Choroid plexus epithelial cell (primary cell): ENCODE results near the gene PMFBP1.
"Not testable (repeated sequence)": the region's sequence is repeated elsewhere in the genome, so short reads cannot be mapped to it uniquely, and the experiment has no call there.

Experiments used
- DNase-seq: peaks from one replicate; pipeline ENCODE4 v3.0.0-alpha.2; 2010; ENCODE audit warnings: low read depth
- H3K4me3 ChIP-seq: 2 replicates; pipeline ENCODE4 v1.5.1; 2011; ENCODE audit warnings: low read depth, mild to moderate bottlenecking, control low read depth, low read length, moderate library complexity
- TF ChIP-seq, protein P1 (sequence below): conservative IDR thresholded peaks from 2 replicates; pipeline ENCODE4 v1.5.1; 2011; ENCODE audit warnings: low read depth, mild to moderate bottlenecking, control low read depth, inconsistent platforms, low read length, moderate library complexity

PMFBP1 gene

DNA sequence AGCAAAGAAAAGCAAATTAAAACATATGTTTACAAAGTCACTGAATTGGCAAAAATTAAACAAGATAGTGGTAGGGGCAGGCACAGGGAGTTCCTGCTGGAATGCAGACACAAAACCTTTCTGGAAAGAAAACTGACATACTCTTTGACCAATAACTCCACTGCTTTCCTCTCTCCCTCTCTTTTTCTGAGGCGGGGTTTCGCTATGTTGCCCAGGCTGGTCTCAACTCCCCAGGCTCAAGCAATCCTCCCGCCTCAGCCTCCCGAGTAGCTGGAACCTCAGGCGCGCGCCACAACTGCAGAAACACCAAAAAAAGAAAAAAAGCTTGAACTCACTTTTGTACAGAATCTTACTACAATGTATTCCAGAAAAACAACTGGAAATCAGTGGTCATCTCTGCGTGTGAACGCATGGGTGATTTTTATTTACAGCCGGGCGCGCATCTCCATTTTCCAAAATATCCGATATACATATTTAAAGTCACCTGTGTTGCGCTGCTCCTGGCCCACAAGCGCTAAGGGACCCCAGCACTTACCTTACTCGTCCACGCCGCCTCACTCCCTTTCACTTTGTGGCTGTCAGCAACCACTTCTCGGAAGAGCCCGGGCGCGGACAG lies 79.0 kb downstream of the PMFBP1 start:
- peak; percentile 84 for DNase-seq
- TF ChIP-seq, protein P1, sequence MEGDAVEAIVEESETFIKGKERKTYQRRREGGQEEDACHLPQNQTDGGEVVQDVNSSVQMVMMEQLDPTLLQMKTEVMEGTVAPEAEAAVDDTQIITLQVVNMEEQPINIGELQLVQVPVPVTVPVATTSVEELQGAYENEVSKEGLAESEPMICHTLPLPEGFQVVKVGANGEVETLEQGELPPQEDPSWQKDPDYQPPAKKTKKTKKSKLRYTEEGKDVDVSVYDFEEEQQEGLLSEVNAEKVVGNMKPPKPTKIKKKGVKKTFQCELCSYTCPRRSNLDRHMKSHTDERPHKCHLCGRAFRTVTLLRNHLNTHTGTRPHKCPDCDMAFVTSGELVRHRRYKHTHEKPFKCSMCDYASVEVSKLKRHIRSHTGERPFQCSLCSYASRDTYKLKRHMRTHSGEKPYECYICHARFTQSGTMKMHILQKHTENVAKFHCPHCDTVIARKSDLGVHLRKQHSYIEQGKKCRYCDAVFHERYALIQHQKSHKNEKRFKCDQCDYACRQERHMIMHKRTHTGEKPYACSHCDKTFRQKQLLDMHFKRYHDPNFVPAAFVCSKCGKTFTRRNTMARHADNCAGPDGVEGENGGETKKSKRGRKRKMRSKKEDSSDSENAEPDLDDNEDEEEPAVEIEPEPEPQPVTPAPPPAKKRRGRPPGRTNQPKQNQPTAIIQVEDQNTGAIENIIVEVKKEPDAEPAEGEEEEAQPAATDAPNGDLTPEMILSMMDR, result no peak
- peak overlapping the region; percentile 93 for H3K4me3 ChIP-seq

DNA sequence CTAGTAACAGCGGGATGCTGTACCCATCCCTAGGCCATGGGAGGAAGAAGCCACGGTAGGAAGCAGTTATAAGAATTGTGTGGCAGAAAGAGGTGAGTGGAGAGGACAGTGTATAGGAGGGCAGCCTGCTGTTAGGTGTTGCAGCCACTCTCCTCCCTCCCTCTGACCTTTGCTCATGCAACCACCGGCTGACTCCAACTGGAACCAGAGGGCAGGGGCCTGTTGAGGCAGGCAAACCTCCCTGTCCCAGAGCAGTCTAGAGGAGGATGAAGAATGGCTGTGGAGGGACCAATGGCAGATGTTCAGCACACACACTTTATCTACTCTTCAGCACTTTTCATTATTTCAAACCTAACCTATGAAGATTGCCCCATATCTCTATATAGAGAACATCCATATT lies 80.7 kb downstream of the PMFBP1 start:
- DNase-seq, result no peak
- no peak overlapping the region for H3K4me3 ChIP-seq
- TF ChIP-seq, protein P1, result no peak

DNA sequence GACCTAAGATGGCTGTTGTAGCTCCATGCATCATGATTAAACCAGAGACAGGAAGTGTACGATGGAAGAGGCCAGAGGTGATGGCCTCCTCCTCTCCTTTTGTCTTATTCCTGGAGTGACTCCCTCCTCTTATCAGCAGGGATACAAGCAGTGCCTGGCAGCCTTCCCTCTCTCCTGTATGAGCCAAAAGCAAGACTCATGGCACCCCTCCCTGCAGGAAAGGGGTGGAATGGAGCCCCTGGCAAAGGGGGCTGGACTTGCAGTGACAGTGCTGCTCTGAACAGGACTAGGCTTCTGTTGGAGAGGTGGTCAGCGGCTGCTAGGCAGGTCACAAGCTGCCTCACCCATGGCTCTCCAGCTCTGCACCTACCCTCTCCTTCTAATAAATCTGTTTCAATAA lies 87.0 kb downstream of the PMFBP1 start:
- no peak for DNase-seq
- TF ChIP-seq, protein P1, result no peak
- no peak overlapping the region for H3K4me3 ChIP-seq

DNA sequence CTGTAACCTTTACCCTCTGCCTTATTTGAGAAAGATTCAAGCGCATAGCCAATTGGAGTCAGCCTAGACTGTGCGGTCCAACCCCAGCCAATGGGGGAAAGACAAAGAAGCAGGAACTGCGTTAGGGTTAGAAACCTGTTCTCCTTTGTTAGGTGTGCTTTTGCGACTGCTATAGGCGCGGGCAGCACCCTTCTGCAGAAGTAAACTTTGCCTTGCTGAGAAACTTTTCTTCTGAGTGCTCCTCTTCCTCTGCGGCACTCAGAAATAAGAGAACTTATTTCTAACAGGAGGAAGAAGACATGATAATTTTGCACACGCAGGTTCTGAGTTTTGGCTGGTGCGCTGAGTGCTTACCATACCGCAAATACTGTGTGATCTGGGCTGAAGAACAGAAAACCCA lies 87.5 kb downstream of the PMFBP1 start:
- TF ChIP-seq, protein P1, result no peak
- DNase-seq, result no peak
- no peak overlapping the region for H3K4me3 ChIP-seq

DNA sequence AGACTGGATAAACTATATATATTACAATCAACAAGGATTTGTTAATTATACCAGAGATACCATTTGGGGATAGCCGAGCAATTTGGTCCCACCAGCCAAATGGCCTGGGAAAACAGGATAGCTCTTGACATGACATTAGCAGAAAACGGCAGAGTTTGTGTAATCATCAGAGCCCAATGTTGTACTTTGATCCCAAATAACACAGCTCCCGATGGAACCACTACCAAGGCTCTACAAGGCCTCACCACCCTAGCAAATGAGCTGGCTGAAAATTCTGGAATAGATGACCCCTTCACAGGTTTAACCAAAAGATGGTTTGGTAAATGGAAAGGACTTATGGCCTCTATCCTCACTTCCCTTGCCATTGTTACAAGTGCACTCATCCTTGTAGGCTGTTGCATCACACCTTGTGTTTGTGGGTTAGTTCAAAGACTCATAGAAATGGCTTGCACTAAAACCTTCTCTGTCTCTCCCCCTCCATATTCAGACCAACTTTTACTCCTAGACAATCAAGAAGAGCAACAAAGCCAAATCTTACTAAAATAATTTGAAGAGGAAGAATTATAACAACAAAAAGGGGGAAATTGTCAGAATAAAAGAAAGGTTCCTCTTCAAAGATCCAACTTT lies 88.1 kb downstream of the PMFBP1 start:
- DNase-seq, result no peak
- TF ChIP-seq, protein P1, result no peak
- no peak overlapping the region for H3K4me3 ChIP-seq

DNA sequence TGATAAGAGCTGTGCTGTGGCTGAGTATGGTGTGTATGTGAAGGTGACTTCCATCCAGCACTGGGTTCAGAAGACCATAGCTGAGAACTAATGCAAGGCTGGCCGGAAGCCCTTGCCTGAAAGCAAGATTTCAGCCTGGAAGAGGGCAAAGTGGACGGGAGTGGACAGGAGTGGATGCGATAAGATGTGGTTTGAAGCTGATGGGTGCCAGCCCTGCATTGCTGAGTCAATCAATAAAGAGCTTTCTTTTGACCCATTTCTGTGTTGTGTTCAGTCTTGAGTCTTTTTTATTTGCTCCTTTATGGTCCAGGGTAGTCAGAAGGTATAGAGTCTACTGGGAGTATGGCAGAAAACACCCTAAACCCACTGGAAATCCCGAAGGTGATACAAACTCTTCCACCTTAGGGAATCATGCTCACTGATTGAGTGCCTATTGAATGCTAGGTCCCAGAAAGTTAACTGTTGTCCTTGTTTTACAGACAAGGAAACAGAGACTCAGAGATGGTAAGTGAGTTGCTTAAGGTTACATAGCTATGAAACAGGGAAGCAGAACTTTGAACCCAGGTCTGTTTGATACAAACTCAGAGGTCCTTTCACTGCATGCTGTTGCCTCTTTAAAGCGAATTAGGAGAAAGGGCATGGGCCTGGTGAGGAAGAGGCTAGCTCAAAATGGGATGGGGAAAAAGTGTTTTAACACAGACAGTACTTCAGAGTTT lies 94.8 kb downstream of the PMFBP1 start:
- DNase-seq, H3K4me3 ChIP-seq: not testable (repeated sequence)

DNA sequence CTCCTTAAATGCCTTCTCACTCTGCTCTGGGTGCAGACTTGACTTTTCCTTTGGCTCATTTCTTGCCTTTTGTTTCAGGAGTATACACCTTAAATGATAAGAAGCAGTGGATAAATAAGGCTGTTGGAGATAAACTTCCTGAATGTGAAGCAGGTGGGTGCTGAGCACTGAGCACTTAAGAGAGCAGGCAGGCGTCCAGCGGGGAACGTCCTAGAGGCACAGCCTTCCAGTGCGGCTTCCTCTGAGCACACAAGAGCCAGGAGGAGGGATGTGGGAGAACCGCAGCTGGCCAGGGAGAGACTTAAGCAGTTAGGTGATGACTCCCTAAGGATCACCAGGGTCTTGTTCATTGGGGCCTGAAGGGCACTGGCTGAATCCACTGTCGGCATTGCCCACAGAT lies 96.9 kb downstream of the PMFBP1 start:
- not testable (repeated sequence) for H3K4me3 ChIP-seq, DNase-seq

DNA sequence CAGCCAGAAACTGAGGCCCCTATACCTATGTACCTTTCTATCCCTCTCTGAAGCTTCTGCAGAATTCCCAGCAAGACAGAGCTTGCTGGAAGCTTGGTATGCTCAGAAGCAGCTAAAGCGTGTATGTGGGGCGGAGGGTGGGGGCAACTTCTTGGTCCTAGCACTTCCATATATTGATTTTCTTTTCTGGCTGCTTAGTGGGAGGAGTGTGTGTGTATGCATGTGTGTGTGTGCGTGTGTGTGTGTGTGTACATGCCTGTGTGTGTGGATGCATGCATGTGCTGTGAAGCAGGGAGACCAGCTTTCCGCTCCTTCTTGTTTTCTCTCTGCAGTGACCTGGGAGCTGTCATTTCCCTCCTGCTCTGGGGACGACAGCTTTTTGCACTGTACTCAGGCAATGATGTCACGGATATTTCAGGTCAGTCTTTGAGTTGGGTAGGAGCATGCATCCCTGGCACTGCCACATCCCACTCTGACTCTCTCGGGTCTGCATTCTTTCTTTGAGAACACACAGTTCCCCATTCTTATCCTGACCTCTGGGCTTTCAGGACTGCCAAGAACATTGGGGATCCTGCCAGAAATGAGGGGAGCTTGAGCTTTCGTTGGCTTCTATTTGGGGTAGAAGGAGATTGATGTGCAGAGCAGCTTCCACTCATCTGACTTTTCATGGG lies 98.3 kb downstream of the PMFBP1 start:
- DNase-seq, result peak; percentile 32
- TF ChIP-seq, protein P1, result no peak
- no peak overlapping the region for H3K4me3 ChIP-seq
